Left ventricle myocardium superior (tissue), 1 donor: ENCODE results near the gene USH2A. TPM values are rescaled to one million over a fixed set of nuclear protein-coding genes. Genes with fewer than 3 reads are reported as not detected.
"Not testable (repeated sequence)": the region's sequence is repeated elsewhere in the genome, so short reads cannot be mapped to it uniquely, and the experiment has no call there.

Experiments
- ATAC-seq: fragments of 200-7000 bp; cut with Tn5 transposase; one replicate; pipeline ENCODE4 v1.9.1; 2020; ENCODE audit warnings: mild to moderate bottlenecking, moderate library complexity
- DNase-seq: peaks from one replicate; pipeline ENCODE4 v3.0.0-alpha.2; 2020
- intact Hi-C: fragments of 100-400 bp; cut with micrococcal nuclease; formaldehyde crosslinking; loops from one replicate; pipeline ENCODE4 v1.11.0; 2022
- total RNA-seq: library from RNA; stranded (reverse); fragmentation: NEBNext Ultra II Directional; extraction: Animal tissue kit (Norgen Biotek cat#: 25700); gene quantifications from one replicate; pipeline ENCODE4 v1.2.1, GENCODE V29; 2021
- donor health status: DM: no; HTN: yes; CAD: no; lungs with severe emphysema.

Gene USH2A
- total RNA-seq, 1 donor from 2014 or later, result 2.3 TPM

DNA sequence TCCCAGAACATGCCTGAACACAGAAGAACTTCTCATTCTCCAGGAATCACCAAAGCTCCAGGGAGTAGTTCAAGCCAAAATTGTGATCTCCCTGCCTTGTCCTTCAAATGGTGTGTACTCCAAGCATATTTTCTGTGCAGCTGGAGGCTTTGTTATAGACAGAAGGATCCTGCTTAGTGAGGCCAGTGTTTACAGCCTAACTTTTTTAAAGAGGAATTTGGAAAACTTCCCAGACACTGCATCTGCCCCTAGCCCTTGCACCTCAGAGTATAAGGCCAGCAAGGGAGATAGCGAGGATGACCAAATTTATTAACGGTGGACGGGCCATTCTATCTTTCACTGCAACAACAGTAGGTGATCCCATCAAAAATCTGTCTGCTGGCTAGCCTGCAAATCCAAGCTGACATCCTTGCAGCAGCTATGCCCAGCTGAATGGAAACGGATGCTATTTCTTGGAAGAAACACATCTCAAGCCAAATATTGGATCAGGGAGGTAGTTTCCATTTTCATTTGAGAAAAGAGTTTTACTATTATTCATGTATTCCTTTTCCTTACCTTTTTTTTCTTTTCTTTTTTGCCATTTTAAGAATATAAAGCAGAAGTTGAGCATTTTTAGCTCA lies 249.8 kb downstream of the USH2A start:
- DNase-seq (no peak), ATAC-seq (peak; percentile 14)
- intact Hi-C loops, result no loop called here

DNA sequence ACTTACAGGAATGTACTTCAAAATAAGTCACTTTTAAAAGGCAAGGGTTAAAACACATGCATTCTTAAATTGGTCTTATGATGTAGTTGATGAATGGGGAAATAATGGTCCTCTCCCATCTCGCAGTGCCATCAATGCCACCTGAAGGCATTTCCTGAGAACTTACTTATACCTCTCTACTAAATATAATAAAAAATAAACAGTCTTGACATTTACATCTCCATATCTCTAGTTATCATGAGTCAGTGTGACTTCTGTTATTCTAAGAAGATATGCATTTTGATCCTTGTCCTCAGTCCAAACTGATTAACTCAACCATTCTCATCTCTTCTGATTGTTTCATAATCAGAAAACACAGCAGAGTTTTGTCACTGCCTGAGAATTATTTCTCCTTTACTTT lies 253.9 kb downstream of the USH2A start:
- no peak for DNase-seq

GRCh38 chr1:216168546-216168945 lies 254.7 kb downstream of the USH2A start:
- no peak for ATAC-seq
- no peak for DNase-seq

More for the DNA sequence above, 253.9 kb downstream of the USH2A start:
- intact Hi-C loops, result no loop called here
- ATAC-seq, result no peak

GRCh38 chr1:216154063-216154462 lies 269.2 kb downstream of the USH2A start:
- no peak for ATAC-seq
- no peak for DNase-seq
- intact Hi-C loops, result no loop called here

More at GRCh38 chr1:216168546-216168945, 254.7 kb downstream of the USH2A start:
- intact Hi-C loops, result no loop called here

GRCh38 chr1:216153130-216153529 lies 270.1 kb downstream of the USH2A start:
- ATAC-seq (no peak), DNase-seq (no peak)
- intact Hi-C loops, result no loop called here

- DNase-seq, ATAC-seq, intact Hi-C loops: not testable (repeated sequence)
Observed at GRCh38 chr1:216145451-216146018, 277.7 kb downstream of the USH2A start.

DNA sequence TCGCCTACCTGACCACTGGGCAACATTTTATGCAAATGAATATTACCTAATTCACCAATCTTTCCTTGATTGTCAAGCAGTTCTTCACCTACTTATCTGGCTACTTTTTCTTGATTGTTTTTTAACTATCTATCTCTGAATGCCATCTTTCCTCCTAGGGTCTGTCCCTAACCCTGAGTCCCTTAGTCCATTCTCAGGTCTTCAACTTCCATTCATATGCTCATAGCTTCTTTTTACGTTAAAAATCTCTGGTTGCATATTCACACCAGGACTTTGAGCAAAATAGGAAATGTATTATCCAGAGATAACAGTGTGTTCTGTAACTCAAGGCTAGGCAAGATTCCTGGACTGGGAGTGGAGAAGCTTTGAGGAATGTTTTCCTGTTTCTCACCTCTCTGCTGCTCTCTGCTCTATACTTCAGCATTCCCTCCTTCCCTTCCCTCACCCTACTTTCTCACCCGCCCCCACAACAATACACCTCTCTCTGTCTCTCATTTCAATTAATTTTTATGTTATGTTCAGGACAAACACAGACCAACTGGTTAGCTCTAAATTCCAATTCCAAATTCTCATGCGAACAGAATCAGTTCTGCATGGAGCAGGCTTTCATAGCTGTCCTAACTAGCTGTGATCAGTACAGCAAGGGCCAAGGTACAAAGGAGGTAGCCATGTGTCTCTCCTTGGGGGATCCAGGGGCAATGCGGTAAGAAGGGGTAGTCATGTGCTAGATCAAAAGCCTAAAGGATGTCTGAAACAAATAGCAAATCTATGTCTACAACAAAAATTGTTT lies 278.4 kb downstream of the USH2A start:
- ATAC-seq (no peak), DNase-seq (no peak)
- intact Hi-C loops, result no loop called here

GRCh38 chr1:216142921-216143320 lies 280.3 kb downstream of the USH2A start:
- ATAC-seq (no peak), DNase-seq (no peak)
- intact Hi-C loops, result no loop called here

GRCh38 chr1:216140730-216141524 lies 282.3 kb downstream of the USH2A start:
- no peak for ATAC-seq
- intact Hi-C loops, result no loop called here
- DNase-seq, result no peak

DNA sequence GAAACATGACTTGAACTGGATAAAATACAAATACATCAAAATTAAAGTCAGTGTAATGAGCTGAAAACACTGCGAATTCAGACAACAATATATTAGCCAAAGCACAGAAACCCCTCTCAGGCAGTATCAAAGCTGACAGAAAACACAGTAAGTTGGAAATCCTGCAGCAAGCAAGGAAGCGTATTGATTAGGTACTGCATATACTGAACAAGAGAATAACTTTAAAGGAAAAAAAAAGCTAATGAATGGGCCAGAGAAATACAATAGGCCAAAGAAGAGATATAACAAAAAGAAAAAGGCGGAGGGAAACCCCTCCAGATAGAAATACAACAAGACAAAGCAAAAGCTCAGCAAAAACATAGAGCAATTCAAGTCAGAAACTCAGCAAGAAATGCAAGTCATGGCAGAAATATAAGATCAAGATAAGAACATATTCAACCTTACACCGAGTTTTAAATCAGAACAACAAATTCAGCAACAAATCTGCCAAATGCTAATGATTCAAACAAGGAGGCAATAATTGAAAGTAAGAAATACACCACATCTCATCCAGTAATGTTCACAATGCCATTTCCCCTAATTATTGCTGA lies 299.0 kb downstream of the USH2A start:
- ATAC-seq, result no peak
- no peak for DNase-seq
- intact Hi-C loops, result no loop called here

DNA sequence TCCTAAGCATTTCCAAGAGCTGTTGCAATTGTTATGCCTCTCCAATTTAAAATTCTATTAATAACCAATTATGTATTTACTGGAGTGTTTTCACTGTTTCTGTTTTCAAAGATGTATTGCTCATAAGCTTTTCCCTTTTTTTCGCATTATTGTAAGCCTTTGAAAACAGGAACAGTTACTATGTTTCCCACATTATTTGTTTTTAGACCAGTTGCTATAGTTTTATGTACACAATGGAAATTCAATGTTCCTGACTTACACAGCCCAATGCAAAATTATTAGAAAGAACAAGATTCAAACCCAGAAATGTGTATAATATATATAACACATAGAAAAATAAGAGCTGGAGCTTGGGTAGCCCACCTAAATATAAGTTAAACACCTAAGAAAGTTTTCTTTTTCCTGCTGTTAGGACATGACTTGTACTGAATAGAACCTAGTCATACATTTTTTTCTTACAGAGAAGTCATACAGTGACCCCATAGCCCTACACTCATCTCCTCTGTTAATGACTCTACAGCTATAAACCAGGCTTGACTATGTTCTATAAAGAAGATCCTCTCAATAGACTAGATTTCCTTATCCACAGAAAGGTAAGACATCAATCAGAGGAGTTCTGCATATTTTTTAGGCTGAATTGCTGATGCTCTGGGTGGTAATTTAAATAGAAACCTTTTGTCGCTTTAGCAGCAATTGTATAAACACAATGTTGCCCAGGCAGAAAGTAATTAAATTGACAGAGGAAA lies 299.6 kb downstream of the USH2A start:
- ATAC-seq (no peak), DNase-seq (no peak)
- intact Hi-C loops, result no loop called here

- intact Hi-C loops, result no loop called here
- ATAC-seq, result no peak
- no peak for DNase-seq
Observed at GRCh38 chr1:216119600-216119999, 303.6 kb downstream of the USH2A start.

GRCh38 chr1:216114180-216114579 lies 309.1 kb downstream of the USH2A start:
- intact Hi-C loops, result no loop called here
- DNase-seq (no peak), ATAC-seq (no peak)

DNA sequence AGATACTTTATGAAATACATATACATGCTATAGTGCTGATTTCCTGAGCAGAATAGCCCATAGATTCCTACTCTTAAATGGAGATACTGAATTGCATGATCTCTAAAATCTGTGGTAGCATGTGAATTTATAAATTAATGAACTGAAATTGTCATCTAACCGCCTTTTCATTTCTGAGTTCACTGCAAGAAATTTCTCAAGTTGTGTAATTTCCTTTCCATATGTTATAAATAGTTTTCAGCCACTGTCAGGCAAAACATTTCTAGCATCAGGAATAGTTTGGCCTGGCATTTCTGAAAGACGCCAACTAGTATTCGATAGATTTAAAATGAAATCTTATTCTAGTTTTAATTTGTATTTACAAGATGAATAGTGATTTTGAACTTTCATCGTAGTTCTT lies 310.1 kb downstream of the USH2A start:
- intact Hi-C loops, result no loop called here
- no peak for DNase-seq
- ATAC-seq, result no peak

DNA sequence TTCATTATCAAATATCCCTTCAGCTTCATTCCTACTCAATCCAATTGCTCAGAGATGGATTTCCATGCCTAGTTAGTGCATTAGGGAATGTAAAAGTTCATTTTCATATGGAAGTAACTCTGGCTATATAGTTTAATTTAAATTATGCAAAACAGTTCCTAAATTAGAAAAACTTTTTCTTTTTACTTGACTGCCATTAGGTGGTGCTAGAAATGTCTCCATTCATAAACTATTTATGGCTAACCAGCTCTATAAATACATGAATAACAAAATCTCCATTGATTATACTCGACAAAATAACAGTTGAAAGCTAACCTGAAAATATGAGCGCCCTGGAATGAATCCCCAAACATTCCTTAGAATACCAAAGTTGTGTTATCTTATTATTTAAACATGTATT lies 311.4 kb downstream of the USH2A start:
- DNase-seq, result no peak
- ATAC-seq, result no peak
- intact Hi-C loops, result no loop called here

DNA sequence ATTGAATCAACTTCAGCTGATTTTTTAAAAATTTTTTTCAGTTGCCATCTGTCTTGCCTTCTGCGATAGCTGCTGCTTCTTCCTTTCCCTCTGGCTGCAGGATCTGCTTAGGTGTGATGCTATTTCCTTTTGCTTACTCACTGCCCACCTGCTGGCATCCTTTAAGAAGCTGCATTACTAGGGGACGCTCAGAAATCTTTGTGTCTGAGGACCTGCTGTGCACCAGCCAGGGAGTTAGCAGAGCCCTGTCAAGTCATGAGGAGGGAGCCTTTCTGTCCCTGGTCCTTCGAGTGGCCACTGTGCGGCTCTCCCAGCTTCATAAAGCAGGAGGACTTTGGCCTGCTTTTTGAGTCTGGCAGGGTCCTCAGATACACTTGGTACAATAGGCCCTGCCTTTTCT lies 327.8 kb downstream of the USH2A start:
- intact Hi-C loops, result no loop called here
- no peak for DNase-seq
- ATAC-seq, result no peak

DNA sequence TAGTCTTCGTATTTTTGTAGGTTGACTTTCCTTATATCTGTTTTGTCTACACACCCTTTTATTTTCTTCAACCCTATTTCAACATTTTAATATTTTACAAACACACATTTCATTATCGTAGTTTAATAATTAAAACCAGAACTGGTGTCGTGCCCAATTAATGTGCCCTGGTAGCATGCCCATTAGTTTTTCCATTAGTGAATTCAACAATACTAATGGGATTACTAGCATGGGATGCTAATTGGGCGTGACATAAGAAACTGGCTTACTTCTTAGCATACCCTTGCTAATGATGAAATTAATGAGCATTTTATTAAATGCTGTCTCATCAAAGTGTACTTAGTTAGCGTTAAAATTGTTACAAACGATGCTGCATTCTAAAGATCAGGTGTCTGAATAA lies 332.7 kb downstream of the USH2A start:
- no peak for ATAC-seq
- intact Hi-C loops, result no loop called here
- no peak for DNase-seq

GRCh38 chr1:216086678-216087077 lies 336.6 kb downstream of the USH2A start:
- no peak for DNase-seq
- intact Hi-C loops, result no loop called here
- no peak for ATAC-seq

DNA sequence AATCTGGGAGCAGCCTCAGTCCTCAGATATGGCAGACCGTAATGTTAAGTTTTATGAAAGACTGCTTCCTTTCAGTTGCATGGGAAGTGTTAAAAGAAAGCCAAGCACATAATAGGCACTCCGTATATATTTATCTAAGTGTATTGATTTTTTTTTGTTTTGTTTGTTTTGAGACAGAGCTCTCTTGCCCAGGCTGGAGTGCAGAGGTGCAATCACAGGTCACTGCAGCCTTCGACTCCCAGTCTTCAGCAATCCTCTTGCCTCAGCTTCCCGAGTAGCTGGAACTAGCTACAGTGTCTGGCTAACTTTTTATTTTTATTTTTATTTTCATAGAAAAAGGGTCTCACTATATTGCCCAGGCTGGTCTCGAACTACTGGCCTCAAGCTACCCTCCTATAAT lies 341.8 kb downstream of the USH2A start:
- intact Hi-C loops, result no loop called here
- DNase-seq (no peak), ATAC-seq (no peak)
